KMS-11 (cell line): Measurements from ENCODE around the gene AFAP1L2.

Experiments used
- H2AFZ ChIP-seq: fragments of 200-600 bp; sonication (generic); 2 replicates; pipeline ENCODE4 v1.6.1; 2016; ENCODE audit warnings: antibody characterized with exemption, mixed run types, low read depth
- H3K27ac ChIP-seq: fragments of 200-600 bp; sonication (generic); 2 replicates; pipeline ENCODE4 v1.6.1; 2016; ENCODE audit warnings: mild to moderate bottlenecking, mixed run types
- H3K27me3 ChIP-seq: fragments of 200-600 bp; sonication (generic); 2 replicates; pipeline ENCODE4 v1.6.1; 2017; ENCODE audit warnings: mild to moderate bottlenecking, low read depth, mixed run types, moderate library complexity; ENCODE audit not compliant: insufficient read depth
- H3K36me3 ChIP-seq: fragments of 200-600 bp; sonication (generic); 2 replicates; pipeline ENCODE4 v1.6.1; 2017; ENCODE audit warnings: mild to moderate bottlenecking, mixed run types; ENCODE audit not compliant: insufficient read depth
- H3K4me1 ChIP-seq: fragments of 200-600 bp; sonication (generic); 2 replicates; pipeline ENCODE4 v1.6.1; 2016; ENCODE audit warnings: mild to moderate bottlenecking, low read depth, mixed run types; ENCODE audit not compliant: poor library complexity, severe bottlenecking
- H3K4me2 ChIP-seq: fragments of 200-600 bp; sonication (generic); 2 replicates; pipeline ENCODE4 v1.7.0; 2016; ENCODE audit warnings: mild to moderate bottlenecking, mixed run types
- H3K4me3 ChIP-seq: fragments of 200-600 bp; sonication (generic); IDR thresholded peaks from 2 replicates; pipeline ENCODE4 v1.6.1; 2017; ENCODE audit warnings: low read depth, low read length, mixed read lengths; ENCODE audit not compliant: insufficient read depth
- H3K79me2 ChIP-seq: fragments of 200-600 bp; sonication (generic); 2 replicates; pipeline ENCODE4 v1.6.1; 2016; ENCODE audit warnings: low read depth, mixed run types; ENCODE audit not compliant: insufficient read depth
- H3K9ac ChIP-seq: fragments of 200-600 bp; sonication (generic); 2 replicates; pipeline ENCODE4 v1.6.1; 2016; ENCODE audit warnings: mild to moderate bottlenecking, mixed run types
- H4K20me1 ChIP-seq: fragments of 200-600 bp; sonication (generic); 2 replicates; pipeline ENCODE4 v1.6.1; 2016; ENCODE audit warnings: mild to moderate bottlenecking, mixed run types; ENCODE audit not compliant: insufficient read depth
- CTCF ChIP-seq: fragments of 200-600 bp; sonication (generic); conservative IDR thresholded peaks from 2 replicates; pipeline ENCODE4 v1.6.1; 2017; ENCODE audit warnings: low read depth, mild to moderate bottlenecking, antibody characterized with exemption, low read length, moderate library complexity, mixed read lengths

Gene AFAP1L2

DNA sequence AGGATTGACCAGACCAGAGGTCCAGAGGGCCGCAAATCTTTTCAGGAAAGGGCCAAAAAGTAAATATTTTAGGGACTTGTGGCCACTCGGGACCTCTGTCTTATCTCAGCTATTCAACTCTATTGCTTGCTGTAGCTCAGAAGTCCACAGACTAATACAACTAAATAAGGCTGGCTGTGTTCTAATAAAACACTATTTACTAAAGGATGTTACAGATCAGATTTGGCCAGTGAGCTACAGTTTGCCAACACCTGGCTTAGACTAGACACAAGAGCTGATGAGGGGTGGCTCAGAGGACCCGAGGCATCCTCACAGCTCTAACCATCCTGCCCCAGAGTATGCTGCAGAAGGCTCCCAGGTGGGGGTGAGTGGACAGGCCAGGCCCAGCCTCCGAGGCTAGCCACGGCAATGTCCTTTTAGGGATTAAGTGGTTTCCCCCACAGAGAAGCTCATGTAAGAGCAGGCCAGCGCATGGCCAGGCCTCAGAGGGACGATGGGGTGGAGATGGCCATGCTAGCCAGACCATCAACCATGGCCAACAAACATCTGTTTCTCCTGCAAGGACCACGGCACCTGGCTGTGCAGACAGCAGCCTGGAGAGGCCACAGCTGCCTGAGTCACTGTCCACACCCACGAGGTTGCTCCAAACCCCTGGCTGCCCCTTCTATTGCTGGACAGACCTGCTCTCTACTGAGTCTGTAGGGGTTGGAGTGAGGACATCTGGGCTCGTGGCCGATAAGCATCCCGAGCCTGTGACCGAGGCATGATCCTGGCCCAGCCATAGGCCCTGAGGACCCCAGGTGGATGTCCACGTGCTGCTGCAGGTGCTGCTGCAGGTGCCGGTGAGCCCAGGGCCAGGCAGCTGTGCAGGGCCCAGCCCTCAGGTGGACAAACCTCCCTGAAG, 76.5 kb downstream of the AFAP1L2 start:
- Histone ChIP-seq H3K27ac (no peak overlapping the region), H4K20me1 (no peaks in the 10 kb centered on the region), H3K79me2 (no peaks in the 10 kb centered on the region), H3K9ac (no peak overlapping the region), H3K27me3 (no peaks in the 10 kb centered on the region), H2AFZ (no peak overlapping the region), H3K4me1 (no peaks in the 10 kb centered on the region), H3K36me3 (no peaks in the 10 kb centered on the region), H3K4me2 (no peak overlapping the region), H3K4me3 (no peak overlapping the region)
- TF ChIP-seq CTCF = no peak

- Histone ChIP-seq H3K4me3 (no peak overlapping the region), H3K79me2 (no peaks in the 10 kb centered on the region)
Measured at GRCh38 chr10:114326795-114327194, 77.5 kb downstream of the AFAP1L2 start.

GRCh38 chr10:114323023-114323422, 81.3 kb downstream of the AFAP1L2 start:
- Histone ChIP-seq H3K4me3 (no peak overlapping the region), H3K27me3 (no peaks in the 10 kb centered on the region), H3K36me3 (no peaks in the 10 kb centered on the region), H3K79me2 (no peaks in the 10 kb centered on the region), H3K4me1 (no peaks in the 10 kb centered on the region), H4K20me1 (no peaks in the 10 kb centered on the region), H3K9ac (no peak overlapping the region), H2AFZ (no peak overlapping the region), H3K4me2 (no peak overlapping the region), H3K27ac (no peak overlapping the region)
- TF ChIP-seq CTCF = no peak

More at GRCh38 chr10:114326795-114327194, 77.5 kb downstream of the AFAP1L2 start:
- H3K4me1 ChIP-seq = no peaks in the 10 kb centered on the region
- no peak for TF ChIP-seq CTCF
- no peaks in the 10 kb centered on the region for H3K27me3 ChIP-seq
- no peaks in the 10 kb centered on the region for H4K20me1 ChIP-seq
- H3K4me2 ChIP-seq = no peak overlapping the region
- H3K36me3 ChIP-seq = no peaks in the 10 kb centered on the region
- no peak overlapping the region for H3K27ac ChIP-seq
- no peak overlapping the region for H2AFZ ChIP-seq
- no peak overlapping the region for H3K9ac ChIP-seq

- no peaks in the 10 kb centered on the region for H3K36me3 ChIP-seq
- no peaks in the 10 kb centered on the region for H3K4me1 ChIP-seq
- H4K20me1 ChIP-seq = no peaks in the 10 kb centered on the region
- no peaks in the 10 kb centered on the region for H3K27me3 ChIP-seq
- no peak for TF ChIP-seq CTCF
- H3K9ac ChIP-seq = no peak overlapping the region
- no peak overlapping the region for H2AFZ ChIP-seq
- no peak overlapping the region for H3K4me2 ChIP-seq
- no peaks in the 10 kb centered on the region for H3K79me2 ChIP-seq
- no peak overlapping the region for H3K27ac ChIP-seq
- no peak overlapping the region for H3K4me3 ChIP-seq
Measured at GRCh38 chr10:114322344-114322743, 82.0 kb downstream of the AFAP1L2 start.
